NCI-H128 (cell line): ENCODE measurements around the gene MINAR1.

Source experiments
- DNase-seq: peaks from one replicate; lab custom pipeline; 2025; ENCODE audit not compliant: unreplicated experiment; lab: John Stamatoyannopoulos, UW

The MINAR1 gene

DNA sequence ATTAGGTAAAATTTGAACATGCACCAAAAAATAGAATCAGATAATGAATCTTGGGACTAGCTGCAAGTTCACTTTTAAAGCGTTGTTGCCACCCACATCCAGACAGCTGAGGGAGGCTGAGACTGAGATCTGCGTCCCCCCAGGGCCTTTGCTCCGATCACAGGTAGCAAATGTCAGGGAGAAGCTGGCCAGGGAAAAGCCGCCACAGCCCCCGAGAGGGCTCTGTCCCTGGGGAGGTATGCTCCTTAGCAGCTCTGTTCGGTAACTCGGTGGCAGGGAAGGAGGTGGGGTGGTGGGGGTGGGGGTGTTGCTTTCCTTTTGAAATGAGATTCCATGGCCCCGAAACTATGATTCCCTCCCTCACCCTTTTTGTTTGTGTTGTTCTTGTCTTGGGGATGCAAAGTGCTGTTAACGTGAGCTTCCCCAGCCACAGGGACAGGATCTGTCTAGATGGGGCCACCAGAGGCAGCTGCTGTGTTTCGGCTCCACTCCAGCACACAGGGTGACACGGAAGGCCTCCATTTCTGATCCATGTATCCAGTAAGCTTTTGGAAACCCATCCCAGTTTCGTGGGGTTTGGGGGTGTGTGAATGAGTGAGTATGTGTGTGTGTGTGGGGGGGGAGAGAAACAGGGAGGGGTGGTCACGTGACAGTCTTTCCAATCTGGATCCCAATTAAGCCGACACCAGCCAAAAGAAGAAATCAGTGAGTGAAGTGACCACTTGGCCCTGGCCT, 1.1 kb upstream of the MINAR1 start:
- no peak for DNase-seq

DNA sequence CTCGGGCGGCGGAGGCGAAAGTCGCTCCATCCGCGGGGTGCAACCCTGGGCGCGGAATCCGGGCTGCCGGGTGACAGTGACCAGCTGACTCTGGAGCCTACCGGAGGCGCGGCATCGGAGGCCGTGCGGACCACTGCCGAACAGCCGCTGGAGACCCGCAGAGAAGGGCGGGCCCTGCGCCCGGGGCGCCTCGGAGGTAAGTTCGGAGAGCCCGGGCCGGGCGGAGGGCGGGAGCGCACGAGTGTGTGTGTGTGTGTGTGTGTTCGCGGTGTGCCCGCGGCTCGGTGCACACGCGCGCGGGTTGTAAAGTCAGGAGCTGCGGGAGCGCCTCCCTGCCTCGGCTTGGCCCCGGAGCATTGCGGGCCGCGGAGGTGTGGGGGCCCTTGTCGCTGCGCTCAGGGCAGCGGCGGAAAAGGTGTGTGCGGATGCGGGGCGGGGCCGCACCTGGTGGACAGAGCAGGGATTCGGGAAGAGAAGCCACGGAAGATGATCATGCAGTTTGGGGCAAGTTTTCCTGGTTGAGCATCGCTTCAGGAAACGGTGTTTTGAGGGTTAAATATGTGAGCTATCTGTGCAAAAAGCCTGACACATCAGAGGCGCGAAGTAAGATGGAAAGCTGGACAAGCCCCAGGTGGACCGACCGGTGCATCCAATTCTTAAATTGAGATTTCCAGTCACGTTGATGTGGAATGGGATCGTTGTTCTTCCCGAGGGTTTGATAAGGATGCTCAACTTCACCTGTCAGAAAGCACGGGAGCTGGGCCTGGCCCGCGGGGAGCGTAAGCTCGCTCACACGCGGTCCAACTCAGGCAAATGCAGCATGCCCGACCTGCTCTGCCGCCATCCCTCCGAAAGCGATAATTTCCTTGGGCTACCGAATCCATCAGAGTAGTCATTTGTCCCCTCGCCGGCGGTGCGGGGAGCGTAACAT, 474 bp downstream of the MINAR1 start:
- no peak for DNase-seq

DNA sequence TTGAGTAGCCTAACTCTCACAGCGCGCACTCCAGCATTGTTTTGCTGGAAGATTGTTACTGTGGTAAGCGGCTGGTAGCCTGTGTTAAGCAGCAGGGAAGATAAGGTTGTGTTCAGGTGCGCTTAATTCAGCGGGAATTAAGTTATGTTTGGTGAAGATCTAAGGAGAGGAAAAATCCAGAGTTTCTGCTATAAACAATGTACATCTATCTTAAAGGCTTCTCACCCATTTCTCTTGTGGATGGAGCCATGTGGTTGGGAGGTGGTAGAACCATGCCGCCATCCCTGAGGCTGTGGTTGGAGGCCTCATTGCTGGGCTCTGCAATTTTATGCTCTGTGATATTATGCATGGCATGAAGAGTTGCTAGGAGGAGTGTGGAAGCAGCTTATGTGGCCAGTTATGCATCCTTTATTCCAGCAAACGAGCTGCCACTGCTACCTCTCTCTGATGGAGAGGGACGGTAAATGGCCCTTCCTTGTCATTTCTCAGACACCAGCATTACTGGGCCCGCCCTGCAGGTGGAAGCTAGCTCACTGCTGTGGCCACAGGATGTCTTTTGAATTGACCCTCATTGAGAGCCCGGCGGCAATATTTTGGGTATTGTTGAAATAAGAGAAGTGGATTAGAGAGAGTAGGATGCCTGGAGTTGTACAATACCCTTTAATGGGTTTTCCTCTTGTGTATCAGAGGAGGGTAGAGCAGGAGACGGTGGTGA, 1.3 kb downstream of the MINAR1 start:
- no peak for DNase-seq

DNA sequence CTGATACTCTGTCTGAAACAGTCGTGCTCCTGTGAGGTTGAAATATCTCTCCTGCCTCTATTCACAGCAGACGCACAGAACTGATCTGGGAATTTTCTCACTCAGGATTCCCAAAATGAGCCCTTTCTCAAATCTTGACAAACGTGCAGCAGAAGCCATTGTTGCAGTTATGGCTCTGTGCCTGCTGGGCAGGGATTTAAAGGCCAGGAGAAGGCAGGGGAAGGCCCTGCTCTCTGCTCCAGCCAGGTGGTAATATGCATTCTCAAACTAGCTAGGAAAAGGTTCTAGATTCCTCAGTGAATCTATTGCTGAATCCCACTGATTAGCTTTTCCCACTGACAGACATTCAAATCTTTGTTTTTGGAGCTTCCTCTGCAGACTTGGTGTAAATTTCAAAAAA, 2.2 kb downstream of the MINAR1 start:
- no peak for DNase-seq

DNA sequence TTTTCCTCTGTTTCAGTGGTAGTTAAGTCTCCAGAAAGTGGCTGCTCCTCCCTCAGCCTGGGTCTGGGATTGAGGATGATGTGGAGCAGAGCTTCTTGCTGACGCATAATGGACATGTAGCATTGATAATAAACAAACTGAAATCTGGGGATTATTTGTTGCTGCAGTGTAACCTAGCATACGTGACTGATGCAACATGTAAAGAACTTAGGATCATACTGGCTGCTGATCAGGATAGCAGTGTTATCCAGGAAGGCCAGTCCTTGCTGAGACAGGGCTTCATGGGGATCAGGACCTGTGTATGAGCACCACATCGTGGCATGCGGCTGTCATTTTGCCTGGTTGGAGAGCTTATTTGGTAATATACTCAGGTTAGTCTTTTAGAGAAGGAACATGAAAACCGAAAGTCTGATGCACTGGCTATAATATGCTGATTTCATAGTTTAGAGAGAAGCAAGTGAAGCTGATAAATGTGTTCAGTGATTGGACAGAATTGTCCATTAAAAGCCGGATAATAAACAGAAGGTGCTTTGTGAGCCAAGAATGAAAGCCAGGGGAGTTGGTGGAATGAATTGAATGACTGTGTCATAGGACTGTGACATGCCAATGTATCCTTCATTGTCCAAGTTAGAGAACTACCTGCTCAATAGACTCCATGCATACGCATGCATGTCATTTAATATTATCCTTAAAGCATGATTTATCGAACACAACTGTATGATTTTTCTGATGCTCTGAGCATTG, 4.1 kb downstream of the MINAR1 start:
- no peak for DNase-seq

DNA sequence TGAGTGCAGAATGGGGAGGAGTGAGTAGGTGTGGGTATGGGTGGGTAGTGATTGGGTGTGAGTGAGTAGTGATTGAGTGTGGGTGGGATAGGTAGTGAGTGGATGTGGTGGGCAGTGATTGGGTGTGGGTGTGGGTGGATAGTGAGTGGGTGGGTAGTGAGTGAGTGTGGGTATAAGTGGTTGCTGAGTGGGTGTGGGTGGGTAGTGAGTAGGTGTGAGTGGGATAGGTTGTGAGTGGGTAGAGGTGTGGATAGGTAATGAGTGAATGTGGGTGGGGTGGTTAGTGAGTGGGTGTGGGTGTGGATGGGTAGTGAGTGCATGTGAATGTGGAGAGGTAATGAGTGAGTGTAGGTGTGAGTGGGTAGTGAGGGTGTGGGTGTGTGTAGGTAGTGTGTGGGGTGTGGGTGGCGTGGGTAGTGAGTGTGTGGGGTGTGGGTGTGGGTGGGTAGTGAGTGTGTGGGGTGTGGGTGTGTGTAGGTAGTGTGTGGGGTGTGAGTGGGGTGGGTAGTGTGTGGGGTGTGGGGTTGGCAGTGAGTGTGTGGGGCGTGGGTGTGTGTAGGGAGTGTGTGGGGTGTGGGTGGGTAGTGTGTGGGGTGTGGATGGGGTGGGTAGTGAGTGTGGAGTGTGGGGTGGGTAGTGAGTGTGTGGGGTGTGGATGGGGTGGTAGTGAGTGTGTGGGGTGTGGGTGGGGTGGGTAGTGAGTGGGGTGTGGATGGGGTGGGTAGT, 5.3 kb downstream of the MINAR1 start:
- DNase-seq, result no peak

DNA sequence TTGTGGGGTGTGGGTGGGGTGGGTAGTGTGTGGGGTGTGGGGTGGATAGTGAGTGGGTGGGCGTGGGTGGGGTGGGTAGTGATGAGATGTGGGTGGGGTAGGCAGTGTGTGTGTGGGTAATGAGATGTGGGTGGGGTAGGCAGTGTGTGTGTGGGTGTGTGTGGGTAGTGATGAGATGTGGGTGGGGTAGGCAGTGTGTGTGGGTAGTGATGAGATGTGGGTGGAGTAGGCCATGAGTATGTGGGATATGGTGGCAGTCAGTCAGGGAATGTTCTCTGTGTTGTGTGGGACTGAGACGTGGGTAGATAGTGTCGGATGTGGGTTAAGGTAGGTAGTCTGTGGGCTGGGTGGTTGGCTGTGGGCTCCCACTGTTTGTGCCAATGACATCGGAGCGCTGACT, 7.1 kb downstream of the MINAR1 start:
- no peak for DNase-seq

DNA sequence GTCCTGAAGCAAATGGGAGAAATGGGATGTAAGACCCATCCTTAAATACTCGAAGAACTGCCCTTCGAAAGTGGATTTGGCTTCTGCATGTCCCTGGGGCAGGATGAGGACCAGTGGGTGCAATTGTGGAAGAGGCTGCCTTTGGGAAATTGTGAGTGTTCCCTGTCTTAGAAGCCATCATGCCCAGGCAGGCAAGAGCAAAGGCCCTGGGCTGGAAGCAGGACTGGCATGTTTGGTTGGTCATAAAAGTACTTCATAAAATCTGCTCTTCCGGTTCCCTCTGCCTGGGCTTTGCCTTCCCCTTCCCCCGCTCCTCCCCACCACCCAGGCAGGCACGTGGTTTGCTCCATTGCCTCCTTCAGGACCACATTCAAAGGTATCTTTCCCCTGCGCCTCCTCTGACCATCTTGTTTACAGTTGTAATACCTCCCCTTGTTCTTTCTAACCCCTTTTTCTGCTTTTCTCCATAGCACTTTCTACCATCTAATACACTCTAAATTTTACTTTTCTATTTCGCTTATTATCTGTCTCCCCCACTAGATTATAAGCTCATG, 8.3 kb downstream of the MINAR1 start:
- no peak for DNase-seq

DNA sequence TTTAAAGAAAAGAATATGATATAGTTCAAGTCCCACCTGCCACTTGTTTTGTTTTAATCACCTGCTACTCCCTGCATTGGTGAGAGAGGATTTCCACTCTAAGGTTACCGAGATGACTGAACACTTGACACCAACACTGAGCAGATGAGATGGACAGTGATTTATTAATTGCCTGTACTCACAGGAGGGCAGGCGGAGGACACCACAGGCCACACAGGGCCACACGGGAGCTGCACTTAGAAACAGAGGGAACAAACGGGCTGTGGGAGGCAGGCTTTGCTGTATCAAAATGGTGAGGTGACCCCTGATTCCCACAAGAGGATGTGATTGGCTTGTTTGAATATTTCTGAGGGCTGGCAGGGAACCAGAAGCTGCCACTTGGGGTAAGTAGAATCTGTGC, 10.8 kb downstream of the MINAR1 start:
- no peak for DNase-seq

DNA sequence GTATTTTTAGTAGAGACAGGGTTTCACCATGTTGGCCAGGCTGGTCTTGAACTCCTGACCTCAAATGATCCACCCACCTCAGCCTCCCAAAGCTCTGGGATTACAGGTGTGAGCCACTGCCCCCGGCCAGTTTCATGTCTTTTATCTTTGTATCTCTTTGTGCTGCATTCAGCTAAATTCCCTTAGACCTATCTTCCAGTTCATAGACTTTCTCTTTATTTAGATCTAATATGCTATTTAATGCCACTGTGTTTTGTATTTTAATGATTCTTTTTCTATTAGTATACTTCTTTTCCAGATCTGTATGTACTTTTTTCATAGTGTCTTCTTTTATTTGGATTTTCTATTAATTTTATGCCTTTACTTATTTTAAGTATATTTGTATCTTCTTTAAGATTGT, 14.9 kb downstream of the MINAR1 start:
- DNase-seq, result no peak

DNA sequence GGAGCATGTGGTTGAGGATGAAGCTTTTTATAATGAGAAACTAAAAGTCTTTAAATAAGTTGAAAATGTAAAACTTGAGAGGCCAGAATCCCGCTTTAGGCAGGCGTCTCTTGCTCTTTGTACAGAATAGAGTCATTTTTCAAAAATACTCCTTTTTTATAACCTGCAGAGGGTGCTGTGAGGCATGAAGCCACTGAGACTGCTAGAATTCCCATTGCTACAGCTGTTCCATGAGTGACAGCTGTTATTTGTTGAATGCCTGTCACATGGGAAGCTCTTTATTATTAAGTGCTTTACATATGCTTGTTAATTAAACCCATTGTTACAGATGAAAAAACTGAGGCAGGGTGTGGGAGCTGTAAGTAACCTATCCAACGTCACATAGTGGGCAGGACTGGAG, 18.5 kb downstream of the MINAR1 start:
- no peak for DNase-seq

DNA sequence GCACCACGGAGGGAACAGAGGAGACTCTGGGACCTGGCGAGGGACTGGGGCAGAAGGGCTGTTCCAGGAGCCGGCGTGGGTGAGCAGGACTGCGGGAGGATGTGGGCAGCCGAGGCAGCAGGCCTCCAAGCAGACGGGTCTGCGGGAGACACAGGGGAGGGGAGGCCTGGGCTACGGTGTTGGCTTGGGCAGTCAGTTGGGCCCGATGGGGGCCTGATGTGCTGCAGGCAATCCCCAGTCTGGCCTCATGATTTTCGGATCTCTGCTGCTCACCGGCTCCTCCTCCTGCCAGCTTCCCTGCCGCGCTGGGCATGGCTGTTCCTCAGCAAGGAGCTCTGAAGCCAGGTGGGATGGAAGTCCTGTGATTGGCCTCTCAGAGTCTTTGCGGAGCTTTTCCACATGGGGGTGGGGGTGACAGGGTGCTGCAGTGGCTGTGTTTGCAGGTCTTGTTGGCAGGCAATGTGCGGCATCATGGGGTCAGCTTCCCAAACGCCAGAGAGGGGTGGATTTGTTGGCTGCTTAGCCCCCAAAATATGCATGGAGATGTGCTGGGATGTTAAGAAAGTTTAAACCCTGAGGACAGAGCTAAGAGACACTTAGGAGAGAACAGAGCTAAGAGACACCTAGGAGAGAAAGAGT, 19.3 kb downstream of the MINAR1 start:
- no peak for DNase-seq

DNA sequence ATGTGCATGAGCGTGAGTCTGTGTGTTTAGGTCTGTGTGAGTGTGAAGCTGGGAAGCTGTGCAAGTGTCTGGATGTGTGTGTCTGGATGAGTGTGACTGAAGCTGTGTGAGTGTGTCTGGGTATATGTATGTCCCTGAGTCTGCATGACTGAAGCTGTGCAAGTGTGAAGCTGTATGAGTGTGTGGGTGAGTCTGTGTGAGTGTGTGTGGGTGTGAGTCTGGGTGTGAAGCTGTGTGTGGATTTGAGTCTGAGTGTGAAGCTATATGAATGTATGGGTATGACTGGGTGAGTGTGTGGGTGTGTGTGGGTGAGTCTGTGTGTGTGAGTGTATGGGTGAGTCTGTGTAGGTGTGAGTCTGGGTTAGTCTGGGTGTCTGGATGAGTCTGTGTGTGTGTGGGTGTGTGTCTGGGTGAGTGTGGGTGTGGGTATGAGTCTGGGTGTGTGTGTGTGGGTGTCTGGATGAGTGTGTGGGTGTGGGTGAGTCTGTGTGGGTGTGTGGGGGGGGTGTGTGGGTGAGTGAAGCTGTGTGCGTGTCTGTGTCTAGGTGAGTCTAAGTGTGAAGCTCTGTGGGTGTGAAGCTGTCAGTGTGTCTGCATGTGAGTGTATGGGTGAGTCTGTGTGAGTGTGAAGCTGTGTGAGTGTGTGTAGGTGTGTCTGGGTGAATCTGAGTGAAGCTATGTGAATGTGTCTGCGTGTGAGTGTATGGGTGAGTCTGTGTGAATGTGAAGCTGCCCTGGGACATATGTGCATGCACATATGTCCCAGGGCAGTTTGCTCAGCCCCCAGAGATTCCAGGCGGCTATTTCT, 20.3 kb downstream of the MINAR1 start:
- DNase-seq, result no peak

DNA sequence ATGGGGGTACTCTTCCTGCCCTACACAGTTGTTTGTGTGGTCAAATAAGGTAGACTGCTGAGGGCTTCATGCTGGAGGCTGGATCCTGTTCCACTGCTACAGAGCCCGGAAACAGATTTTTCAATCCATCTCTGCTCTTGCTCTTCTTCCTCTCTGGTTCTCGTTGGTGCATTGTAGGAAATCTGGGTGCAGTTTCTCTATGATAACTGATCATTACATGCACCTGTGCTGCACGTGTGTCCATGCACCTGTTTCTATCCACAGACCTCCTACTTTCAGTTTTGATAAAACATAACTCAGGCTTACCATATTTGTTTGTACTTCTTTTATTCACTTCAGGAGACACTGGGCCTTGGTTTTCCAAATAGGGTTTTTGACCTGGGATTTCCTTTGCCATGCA, 21.3 kb downstream of the MINAR1 start:
- DNase-seq, result no peak

DNA sequence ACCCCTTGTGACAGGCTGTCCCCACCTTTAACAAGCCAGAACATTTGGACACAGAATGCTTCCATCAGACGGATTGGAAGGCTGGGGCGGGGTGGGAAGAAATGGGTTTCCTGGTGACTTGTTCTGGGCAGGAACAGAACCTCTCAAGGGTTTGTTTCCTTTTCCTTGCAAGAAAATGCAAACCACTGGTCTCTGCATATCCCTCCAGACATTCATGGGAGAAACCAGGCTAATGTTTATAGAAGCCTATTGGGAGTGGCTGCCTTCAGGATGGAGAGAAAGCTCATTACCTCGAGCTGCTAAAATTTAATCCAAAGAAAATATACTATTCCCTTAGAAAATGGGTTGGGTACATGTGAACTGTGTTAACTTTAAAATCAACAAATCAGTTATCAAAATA, 21.9 kb downstream of the MINAR1 start:
- no peak for DNase-seq

DNA sequence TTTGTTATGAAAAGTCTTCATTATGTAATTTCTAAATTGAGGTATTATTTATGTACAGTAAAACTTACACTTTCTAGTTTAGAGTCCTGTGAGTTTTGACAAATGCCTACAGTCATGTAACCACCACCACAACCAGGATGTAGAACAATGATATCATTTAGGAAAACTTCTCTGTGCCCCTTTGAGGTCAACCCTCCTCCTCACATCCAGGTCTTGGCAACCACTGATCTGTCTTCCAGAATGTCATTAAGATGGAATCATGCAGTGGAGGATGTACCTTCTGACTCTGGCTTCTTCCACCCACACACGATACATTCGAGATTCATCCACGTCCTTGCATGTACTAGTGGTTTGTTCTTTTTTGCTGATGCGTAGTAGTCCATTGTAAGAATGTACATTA, 23.2 kb downstream of the MINAR1 start:
- DNase-seq, result no peak

DNA sequence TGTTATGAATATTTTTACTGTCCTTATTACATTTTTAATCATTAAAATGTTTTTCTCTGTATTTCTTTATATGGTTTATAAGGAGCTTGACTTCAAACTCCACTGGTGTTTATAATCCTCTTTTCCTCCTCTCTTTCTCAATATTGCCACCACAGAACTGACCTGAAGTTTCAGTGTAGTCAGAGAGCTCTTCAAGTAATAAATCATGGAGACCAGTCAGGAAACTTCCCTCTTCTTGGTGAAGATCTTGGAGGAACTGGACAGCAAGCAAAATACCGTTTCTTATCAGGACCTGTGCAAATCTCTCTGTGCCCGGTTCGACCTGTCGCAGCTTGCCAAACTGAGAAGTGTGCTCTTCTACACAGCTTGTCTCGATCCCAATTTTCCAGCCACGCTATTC, 23.8 kb downstream of the MINAR1 start:
- DNase-seq, result no peak

DNA sequence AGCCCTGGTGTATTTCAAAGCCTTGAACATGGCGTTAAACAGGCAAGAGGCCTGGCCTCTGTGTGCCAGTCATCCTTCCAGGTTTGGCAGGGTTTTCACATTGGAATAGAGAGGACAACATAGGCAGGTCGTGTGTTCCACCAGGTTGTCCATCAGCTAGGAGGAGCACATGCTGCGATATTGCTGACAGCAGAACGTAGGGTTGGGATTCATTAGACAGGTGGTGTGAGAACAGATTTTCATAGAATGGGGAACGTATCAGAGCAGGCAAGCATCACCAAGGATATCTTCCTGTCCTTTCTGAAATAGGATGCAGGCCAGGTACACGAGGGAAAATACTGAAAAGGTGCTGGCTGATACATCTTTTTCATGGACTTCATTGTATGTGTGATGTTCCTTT, 26.4 kb downstream of the MINAR1 start:
- DNase-seq, result no peak

DNA sequence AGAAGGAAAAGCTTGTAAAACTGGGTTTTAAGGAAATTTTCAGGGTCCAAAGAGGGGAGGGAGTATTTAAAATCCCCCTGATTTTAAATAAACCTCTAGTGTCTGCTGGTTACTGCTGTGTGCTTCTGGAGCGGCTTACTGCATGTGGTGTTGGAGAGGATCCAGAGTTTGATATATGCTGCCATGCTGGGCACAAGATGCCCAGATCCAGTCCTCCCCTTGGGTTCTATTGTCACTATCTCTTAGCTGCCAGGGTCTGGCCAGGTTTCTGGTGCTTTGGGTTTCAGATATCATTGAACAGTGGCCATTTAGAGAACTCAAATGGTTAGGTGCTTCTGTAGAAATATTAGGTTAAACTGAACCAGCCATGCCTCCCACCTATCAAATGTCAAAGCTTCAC, 27.5 kb downstream of the MINAR1 start:
- no peak for DNase-seq
